ENCODE data around the gene METAP1D. TPM values are rescaled to one million over a fixed set of nuclear protein-coding genes. Genes with fewer than 3 reads are reported as not detected.
"Not testable (repeated sequence)": the region's sequence is repeated elsewhere in the genome, so short reads cannot be mapped to it uniquely, and the experiment has no call there.

METAP1D gene
- polyA plus RNA-seq, 1 experiment = 8.3 TPM

- CTCF ChIA-PET = no interaction called here
- no peak for DNase-seq (ENCODE audit: low read depth, low spot score)
These were observed 65.4 kb downstream of the METAP1D start for GRCh38 chr2:172065111-172065510.

DNA sequence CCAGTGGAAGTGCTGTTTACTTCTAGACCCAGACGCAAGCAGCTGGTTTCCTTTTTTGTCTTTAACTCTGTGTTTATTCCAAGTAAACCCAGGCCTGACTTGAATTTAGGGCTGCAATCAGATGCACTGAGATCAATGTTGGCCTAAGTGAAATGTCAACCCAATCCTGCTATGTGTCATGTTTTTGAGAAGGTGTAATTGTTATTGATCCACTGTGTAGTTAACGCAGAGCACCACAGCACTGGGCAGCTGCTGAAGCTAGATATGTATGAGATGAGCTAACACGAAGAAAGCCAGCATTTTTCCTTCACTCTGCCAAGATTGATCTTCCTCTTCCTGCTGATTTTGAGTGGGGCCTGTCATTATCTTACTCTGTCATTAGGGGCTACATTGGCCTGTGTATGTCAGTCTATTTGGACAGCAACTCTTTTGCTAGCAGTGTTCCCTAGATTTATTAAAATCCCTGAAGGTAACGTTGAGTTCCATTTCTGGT, 66.7 kb downstream of the METAP1D start:
- H3K4me3 ChIP-seq (ENCODE audit: low read depth, low read length) = no peak overlapping the region
- H3K27me3 ChIP-seq (ENCODE audit: control insufficient read depth, insufficient read depth, low read length) = no peaks in the 10 kb centered on the region
- no peak overlapping the region for H3K27ac ChIP-seq (ENCODE audit: low read depth, low read length)
- POLR2A ChIA-PET = no interaction called here
- DNase-seq (ENCODE audit: low read depth, low spot score) = no peak
- no peaks in the 10 kb centered on the region for H3K9me3 ChIP-seq (ENCODE audit: control insufficient read depth, insufficient read depth, low read length)
- no peak for TF ChIP-seq CTCF (IDR thresholded peaks at IDR 0.05; ENCODE audit: low read depth, low read length)
- CTCF ChIA-PET = interaction anchor here (0.6 kb wide), 2 partner anchors 68 to 1067 kb away, joined by 3 to 5 read pairs; no protein-coding TSS in a partner anchor

More at GRCh38 chr2:172065111-172065510, 65.4 kb downstream of the METAP1D start:
- POLR2A ChIA-PET = no interaction called here
- Histone ChIP-seq H3K27ac (ENCODE audit: low read depth, low read length) (no peak overlapping the region), H3K9me3 (ENCODE audit: control insufficient read depth, insufficient read depth, low read length) (no peaks in the 10 kb centered on the region), H3K27me3 (ENCODE audit: control insufficient read depth, insufficient read depth, low read length) (no peaks in the 10 kb centered on the region), H3K4me3 (ENCODE audit: low read depth, low read length) (no peak overlapping the region)
- no peak for TF ChIP-seq CTCF (IDR thresholded peaks at IDR 0.05; ENCODE audit: low read depth, low read length)

DNA sequence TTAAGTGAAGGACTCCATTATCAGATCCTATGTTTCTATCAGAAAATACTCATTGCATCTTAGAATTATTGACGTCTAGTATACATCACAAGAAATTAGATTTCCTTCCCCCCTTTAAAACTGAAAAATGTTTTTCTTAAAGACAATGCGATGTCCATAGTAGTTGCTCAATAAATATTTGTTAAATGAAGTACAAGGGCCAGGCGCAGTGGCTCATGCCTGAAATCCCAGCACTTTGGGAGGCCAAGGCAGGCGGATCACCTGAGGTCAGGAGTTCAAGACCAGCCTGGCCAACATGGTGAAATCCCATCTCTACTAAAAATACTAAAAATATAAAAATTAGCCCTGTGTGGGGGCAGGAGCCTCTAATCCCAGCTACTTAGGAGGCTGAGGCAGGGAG, 68.2 kb downstream of the METAP1D start:
- DNase-seq (ENCODE audit: low read depth, low spot score); H3K4me3 ChIP-seq (ENCODE audit: low read depth, low read length); CTCF ChIA-PET; H3K27me3 ChIP-seq (ENCODE audit: control insufficient read depth, insufficient read depth, low read length); POLR2A ChIA-PET; H3K27ac ChIP-seq (ENCODE audit: low read depth, low read length); H3K9me3 ChIP-seq (ENCODE audit: control insufficient read depth, insufficient read depth, low read length): not testable (repeated sequence)

DNA sequence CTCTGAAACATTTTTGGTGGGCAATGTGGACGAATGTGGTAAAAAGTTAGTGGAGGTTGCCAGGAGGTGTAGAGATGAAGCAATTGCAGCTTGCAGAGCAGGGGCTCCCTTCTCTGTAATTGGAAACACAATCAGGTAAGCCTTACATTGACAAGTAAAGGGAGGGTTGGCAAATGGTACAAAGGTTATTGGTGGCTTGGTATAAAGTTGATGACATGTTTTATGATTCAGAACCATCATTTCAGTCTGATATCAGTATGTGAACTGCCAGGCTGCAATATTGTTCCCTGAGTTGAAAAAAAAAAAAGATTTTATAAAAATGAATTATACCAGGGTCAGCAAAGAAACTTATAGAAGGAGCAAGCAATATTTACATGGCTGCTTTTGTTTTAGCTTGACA, 71.2 kb downstream of the METAP1D start:
- no peak for DNase-seq (ENCODE audit: low read depth, low spot score)
- ChIA-PET CTCF (no interaction called here), POLR2A (no interaction called here)
- no peak overlapping the region for H3K27ac ChIP-seq (ENCODE audit: low read depth, low read length)
- no peak overlapping the region for H3K4me3 ChIP-seq (ENCODE audit: low read depth, low read length)
- no peaks in the 10 kb centered on the region for H3K27me3 ChIP-seq (ENCODE audit: control insufficient read depth, insufficient read depth, low read length)
- no peak for TF ChIP-seq CTCF (IDR thresholded peaks at IDR 0.05; ENCODE audit: low read depth, low read length)
- H3K9me3 ChIP-seq (ENCODE audit: control insufficient read depth, insufficient read depth, low read length) = no peaks in the 10 kb centered on the region

GRCh38 chr2:172072303-172072702, 72.5 kb downstream of the METAP1D start:
- ChIA-PET POLR2A (no interaction called here), CTCF (no interaction called here)
- Histone ChIP-seq H3K9me3 (ENCODE audit: control insufficient read depth, insufficient read depth, low read length) (no peaks in the 10 kb centered on the region), H3K27me3 (ENCODE audit: control insufficient read depth, insufficient read depth, low read length) (no peaks in the 10 kb centered on the region), H3K4me3 (ENCODE audit: low read depth, low read length) (no peak overlapping the region), H3K27ac (ENCODE audit: low read depth, low read length) (no peak overlapping the region)
- no peak for TF ChIP-seq CTCF (IDR thresholded peaks at IDR 0.05; ENCODE audit: low read depth, low read length)
- no peak for DNase-seq (ENCODE audit: low read depth, low spot score)

GRCh38 chr2:172072706-172073105, 73.0 kb downstream of the METAP1D start:
- POLR2A ChIA-PET = interaction anchor here (0.7 kb wide), 1 partner anchor 28 kb away, joined by 3 read pairs; no protein-coding TSS in a partner anchor
- CTCF ChIA-PET = interaction anchor here (0.5 kb wide), 1 partner anchor 55 kb away, joined by 3 read pairs; no protein-coding TSS in a partner anchor
- TF ChIP-seq CTCF (IDR thresholded peaks at IDR 0.05; ENCODE audit: low read depth, low read length) = no peak

More at GRCh38 chr2:172072706-172073105, 73.0 kb downstream of the METAP1D start:
- DNase-seq (ENCODE audit: low read depth, low spot score) = no peak
- Histone ChIP-seq H3K4me3 (ENCODE audit: low read depth, low read length) (no peak overlapping the region), H3K9me3 (ENCODE audit: control insufficient read depth, insufficient read depth, low read length) (no peaks in the 10 kb centered on the region), H3K27me3 (ENCODE audit: control insufficient read depth, insufficient read depth, low read length) (no peaks in the 10 kb centered on the region), H3K27ac (ENCODE audit: low read depth, low read length) (no peak overlapping the region)
